ENCODE data around the gene PRLR.

- no peak for TF ChIP-seq EGR1 (IDR thresholded peaks at IDR 0.05)
- TF ChIP-seq MAX (IDR thresholded peaks at IDR 0.05) = no peak
- TF ChIP-seq TAF1 (IDR thresholded peaks at IDR 0.05; ENCODE audit: low read depth) = no peak
- TF ChIP-seq EP300 (IDR thresholded peaks at IDR 0.05; ENCODE audit: borderline replicate concordance) = no peak
- no peak for TF ChIP-seq USF1 (IDR thresholded peaks at IDR 0.05)
- no peak for TF ChIP-seq REST (IDR thresholded peaks at IDR 0.05; ENCODE audit: low read depth)
- TF ChIP-seq RAD21 (IDR thresholded peaks at IDR 0.05; ENCODE audit: low read depth) = no peak
- TF ChIP-seq CEBPB (IDR thresholded peaks at IDR 0.05) = no peak
- no peak for TF ChIP-seq YY1 (IDR thresholded peaks at IDR 0.05; ENCODE audit: low read depth)
- no peak for TF ChIP-seq NFIC (IDR thresholded peaks at IDR 0.05)
- no peak for TF ChIP-seq CREB1 (IDR thresholded peaks at IDR 0.05; ENCODE audit: low read depth)
Measured at GRCh38 chr5:35120715-35121114, 109.6 kb downstream of the PRLR start.

Measured in Ishikawa (cell line).